Effector CD8-positive, alpha-beta T cell (primary cell): ENCODE results near the gene ANP32B.
"Not testable (repeated sequence)": the region's sequence is repeated elsewhere in the genome, so short reads cannot be mapped to it uniquely, and the experiment has no call there.

Experiments
- DNase-seq: peaks from one replicate; lab custom pipeline; 2025; lab: John Stamatoyannopoulos, UW

Gene ANP32B

DNA sequence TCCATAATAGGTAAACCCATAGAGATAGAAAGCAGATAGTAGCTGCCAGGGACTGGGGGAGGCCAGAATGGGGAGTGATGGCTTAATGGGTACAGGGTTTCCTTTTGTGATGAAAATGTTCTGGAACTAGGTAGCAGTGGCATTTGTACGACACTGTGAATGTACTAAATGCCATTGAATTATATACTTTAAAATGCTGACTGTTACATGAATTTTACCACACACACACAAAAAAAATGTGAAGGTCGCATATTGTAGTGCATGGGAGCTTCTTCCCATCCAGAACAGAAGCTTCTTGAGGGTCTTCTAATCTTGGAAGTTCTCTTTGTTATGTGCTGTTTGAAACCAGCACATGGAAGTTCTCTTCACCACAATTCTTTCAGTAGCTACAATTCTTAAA lies 19.9 kb upstream of the ANP32B start:
- no peak for DNase-seq

DNA sequence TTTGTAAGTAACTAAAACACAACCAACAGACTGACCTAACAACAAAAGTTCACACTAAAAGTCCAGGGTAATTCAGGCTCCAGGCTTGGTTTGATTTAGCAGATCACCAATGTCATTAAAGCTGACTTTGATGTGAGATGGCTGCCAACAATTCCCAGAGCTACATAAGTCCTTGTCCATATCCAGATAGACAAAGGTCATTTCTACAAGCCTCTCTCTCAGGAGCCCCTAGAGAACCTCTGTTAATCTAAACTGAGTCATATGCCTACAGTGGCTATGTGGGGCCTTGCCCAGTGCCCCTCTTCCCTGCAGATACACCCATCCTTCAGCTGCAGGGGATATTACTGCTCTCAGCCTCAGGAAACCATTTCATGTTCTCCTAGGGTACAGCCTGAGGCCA lies 18.2 kb upstream of the ANP32B start:
- DNase-seq: no peak

DNA sequence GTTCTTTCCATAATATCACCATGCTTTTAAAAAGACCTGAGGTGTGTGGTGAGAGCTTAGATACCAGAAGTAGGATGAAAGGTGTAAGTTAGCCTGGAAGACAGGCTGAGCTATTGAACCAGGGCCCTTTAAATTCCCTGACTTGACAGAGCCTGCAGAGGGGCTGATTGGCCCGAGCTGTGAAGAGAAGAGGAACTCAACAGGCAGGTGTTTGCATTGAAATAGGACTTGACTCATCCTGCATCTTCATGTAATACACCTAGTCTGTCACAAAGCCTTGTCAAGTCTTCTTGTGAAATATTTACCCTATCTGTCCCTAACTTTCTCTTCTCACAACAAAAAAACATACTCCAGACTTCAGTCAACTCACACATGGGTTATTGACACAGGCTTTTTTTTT lies 16.6 kb upstream of the ANP32B start:
- no peak for DNase-seq

DNA sequence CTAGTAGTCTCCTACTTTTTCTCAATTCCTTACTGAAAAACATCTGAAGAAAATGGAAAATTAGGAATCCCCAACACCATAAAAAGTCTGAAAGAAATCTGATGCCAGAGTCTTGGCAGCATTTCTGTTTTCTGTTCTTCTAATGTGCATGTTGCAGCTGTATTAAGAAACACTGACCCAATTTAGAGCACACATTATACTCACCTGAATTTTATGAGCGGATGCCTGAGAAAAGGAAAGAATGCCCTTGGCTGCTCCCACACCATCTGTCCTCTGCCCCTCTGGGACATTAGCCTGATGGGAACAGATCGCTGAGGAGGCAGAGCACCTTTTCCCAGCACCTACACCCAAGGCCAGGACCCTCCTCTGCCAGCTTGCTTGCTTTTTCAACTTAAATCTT lies 14.1 kb upstream of the ANP32B start:
- no peak for DNase-seq

DNA sequence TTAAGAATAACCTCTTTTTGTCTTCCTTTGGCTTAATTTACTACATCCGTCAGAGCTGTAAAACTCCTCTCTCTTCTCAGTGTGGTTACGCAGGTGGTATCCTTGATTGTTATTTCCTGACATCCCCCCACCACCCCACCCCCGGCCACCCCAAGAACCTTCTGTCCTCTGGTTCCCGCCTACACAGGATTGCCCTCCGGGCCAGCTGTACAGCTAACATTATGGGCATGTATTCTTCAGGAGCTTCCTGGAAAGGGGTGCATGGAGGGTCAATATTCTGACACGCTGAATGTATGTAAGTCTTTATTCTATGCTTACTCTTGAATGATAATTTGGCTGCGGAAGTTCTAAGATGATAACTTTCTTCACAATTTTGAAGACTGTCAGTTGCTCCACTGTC lies 13.0 kb upstream of the ANP32B start:
- DNase-seq: no peak

DNA sequence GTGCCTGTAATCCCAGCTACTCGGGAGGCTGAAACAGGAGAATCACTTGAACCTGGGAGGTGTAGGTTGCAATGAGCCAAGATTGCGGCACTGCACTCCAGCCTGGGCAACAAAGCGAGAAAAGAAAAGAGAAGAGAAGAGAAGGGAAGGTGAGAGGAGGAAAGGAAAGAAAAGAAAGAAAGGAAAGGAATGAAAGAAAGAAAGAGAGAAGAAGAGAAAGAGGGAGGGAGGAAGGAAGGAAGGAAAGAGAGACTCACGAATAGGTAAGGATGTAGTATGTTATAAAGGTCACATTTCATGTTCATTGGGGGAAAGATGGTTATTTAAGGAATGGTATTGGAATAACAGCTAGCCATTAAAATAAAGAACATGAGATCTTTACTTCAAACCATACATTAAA lies 10.4 kb upstream of the ANP32B start:
- no peak for DNase-seq

DNA sequence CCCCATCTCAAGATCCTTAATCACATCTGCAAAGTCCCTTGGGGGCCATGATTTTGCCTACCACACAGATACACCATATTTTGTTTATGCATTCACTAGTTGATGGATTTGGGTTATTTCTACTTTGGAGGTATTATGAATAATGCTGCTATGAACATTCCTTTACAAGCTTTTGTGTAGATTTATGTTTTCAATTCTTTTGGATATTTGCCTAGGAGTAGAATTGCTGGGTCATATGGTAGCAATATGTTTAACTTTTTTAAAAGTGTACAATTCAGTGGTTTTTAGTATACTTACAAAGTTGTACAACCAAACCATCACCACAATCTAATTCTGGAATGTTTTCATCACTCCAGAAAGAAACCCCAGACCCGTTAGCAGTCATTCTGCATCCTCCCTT lies 7.8 kb upstream of the ANP32B start:
- DNase-seq: no peak

DNA sequence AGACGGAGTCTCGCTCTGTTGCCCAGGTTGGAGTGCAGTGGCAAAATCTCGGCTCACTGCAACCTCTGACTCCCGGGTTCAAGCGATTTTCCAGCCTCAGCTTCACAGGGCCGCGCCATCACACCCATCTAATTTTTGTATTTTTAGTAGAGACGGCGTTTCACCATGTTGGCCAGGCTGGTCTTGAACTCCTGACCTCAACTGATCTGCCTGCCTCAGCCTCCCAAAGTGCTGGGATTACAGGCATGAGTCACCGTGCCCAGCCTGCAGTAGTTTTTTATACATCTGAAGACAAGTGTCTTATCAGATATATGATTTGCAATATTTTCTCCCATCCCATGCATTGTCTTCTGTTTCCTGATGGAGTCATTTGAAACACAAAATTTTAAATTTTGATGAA lies 6.5 kb upstream of the ANP32B start:
- not testable (repeated sequence) for DNase-seq

DNA sequence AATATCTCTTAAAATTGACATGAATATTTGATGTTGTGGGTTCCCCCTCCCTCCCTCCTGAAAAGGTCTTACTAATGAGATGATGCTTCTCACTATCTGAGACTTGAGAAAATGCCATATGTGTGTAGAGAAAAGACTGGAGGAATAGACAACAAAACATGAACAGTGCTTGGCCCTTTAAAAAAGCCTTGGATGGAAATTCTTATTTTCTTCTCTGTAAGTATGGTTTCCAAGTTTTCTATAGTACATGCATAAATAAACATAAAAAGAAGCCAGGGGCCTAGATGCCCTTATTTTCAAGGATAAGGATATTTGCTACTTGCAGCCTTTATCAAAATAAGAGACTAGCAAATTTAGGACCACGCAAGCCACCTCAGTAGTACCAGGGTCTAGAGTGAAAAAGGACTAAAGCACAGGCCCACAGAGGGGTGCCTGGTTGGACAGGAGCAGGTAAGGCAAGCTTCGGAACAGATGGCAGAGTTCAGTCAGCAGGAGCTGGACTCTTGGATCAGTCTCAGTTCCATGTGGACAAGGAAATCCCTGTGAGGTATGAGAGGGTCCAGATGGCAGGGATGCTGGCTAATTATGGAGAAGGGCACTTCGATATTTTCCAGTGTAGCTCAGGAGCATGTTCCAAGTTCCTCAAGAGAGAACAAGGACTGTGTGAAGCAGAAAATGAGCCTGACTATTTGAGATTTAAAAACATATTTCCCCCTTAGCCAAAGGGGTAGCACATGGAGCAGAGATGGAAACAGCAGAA lies 4.6 kb upstream of the ANP32B start:
- no peak for DNase-seq

DNA sequence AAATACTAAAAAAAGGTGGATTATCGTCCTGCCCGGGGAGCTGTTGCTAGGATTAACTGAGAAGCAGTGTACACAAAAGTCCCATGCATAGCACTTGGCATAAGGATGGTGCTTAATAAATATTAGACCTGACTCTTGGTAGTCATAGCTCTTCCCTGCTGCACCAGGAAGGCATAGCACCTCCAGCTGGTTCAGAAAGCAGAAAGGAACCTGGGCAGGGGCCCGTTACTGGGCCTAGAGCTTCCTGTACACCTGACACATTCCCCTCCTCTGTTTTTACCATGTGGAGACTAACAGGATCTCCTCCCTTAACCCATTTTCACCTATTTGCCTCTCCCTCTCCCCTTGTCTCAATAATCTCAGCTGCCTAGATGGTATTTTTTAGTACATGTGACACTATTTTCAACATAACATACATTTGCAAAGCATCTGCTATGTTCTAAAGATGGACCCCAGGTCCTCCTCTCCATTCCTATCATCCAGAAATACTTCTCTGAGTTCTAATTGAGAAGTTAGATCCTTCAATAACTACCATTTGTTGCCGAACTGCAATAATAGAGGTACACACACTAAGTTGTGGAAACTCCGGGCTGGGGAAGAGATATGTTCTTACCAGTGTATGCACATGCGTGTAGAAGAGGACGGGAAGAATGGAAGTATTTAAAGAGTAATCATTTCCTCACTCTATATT lies 3.2 kb upstream of the ANP32B start:
- no peak for DNase-seq

DNA sequence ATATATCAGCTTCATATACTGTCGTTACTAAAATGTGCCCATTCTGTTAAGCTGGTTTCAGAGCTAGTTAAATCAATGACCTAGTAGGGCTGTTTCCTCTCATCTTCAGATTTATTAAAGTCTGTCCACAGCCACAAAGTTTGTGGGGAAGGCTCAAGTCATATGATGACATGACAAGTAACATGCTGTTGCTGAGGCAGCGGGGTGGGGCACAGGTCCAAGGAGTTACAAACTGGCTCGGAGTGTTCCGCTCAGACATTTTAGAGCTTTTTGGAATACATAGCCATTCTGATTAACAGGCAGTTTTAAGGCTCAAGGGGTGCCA lies 2.7 kb upstream of the ANP32B start:
- DNase-seq: no peak

DNA sequence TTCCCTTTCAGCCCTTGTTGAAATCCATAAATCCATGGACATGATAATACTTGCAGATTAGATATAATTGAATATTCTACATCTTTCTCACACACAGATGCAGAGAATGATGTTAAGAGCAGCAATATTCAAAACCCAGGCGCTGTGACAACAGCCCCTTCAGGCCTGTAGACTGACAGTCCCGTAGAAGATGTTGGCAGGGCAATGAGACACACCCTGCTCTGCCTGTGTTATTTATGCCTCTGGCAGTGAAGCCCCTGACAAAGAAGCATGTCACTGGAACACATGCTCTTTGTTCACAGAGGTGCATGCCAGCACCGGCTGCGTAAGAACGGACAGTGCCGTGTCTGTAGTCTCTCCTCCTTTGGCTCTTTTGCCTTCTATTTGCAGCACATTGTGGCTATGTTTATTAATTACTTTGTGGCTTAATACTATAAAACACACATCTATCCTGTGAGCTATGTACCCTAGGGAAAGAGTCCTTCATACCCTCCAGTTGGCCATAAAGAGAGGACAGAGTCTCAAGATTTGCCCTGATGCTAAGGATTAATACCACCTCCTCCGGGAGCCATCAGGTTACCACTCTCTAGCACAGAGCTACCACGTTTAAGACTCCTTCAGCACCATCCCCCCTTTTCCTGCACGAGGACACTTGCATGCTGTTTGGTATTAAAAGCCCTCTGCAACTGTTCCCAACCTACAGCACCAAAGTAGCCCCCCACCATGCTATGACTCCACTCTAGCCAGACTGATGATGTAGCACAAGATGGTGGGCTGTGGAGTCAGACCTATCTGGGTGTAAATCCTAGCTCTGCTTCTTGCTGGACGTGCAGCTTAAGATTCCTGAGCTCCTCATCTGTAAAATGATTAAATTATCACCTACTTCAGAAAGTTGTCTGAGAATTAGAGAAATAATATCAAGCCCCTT lies 2.0 kb upstream of the ANP32B start:
- no peak for DNase-seq

DNA sequence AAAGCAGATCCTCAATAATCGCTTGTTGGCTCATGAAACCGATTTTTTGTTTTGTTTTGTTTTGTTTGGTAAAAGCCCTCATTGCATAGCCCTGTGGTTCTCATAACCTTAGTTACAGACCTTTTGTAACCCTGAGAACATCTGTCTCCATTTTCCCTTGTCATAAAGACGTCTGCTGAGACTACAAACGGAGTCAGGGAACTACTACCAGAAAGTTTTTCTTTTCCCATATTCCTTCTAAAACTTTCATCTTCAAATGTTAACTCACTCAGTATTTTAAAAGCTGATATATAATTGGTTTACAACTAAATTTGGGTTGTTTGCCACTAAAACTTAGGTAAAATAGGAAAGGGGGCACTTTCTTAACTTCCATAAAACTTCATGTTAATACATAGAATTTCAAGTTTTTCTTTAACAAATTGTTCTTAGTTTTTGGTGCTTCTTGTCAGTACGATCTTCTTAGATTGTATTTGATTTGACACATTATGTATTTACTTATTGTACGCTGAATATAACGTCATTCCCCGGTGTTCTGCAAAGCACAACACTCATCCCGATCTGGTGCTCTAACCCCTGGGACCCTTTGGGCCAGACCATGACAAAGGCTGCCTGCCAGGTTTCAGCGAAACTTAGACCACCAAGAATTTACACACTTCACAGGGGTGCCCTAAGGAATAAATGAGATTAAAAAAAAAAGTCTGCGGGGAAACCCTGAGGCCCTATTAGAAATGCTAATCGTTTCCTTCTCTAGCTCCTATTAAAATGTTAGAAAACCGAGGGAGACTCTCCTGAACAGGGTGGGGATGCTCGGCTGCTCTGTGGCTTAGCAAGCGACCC lies 1.1 kb upstream of the ANP32B start:
- DNase-seq: no peak

DNA sequence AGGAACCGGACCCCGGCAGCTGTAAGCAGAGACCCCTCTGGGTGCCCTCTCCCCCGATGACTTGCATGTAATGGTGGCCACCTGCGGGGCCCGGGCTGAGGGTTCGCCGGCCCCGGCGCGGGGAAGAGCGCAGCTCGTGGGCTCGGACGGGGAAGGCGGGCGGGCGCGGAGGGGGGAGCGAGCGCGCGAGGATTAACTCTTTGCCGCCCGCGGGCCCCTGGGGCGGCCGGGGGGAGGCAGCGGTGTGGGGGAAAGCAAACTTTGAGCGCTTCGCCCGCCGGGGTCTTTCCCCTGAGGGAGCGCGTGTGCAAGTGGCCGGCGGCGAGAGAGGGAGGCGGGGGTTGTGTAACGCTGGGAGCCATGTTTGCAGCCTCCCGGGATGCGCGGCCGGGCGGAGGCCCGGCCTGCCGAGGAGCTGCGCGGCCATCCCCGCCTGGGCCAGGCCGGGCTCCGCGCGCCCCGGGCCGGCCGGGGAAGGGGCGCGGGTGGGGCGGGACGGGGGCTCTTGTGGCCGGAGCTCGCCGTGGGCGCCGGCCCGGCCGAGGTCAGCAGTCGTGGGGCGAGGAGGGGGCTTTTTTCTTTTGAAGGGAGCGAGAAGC lies 547 bp downstream of the ANP32B start:
- DNase-seq: peak; percentile 52

DNA sequence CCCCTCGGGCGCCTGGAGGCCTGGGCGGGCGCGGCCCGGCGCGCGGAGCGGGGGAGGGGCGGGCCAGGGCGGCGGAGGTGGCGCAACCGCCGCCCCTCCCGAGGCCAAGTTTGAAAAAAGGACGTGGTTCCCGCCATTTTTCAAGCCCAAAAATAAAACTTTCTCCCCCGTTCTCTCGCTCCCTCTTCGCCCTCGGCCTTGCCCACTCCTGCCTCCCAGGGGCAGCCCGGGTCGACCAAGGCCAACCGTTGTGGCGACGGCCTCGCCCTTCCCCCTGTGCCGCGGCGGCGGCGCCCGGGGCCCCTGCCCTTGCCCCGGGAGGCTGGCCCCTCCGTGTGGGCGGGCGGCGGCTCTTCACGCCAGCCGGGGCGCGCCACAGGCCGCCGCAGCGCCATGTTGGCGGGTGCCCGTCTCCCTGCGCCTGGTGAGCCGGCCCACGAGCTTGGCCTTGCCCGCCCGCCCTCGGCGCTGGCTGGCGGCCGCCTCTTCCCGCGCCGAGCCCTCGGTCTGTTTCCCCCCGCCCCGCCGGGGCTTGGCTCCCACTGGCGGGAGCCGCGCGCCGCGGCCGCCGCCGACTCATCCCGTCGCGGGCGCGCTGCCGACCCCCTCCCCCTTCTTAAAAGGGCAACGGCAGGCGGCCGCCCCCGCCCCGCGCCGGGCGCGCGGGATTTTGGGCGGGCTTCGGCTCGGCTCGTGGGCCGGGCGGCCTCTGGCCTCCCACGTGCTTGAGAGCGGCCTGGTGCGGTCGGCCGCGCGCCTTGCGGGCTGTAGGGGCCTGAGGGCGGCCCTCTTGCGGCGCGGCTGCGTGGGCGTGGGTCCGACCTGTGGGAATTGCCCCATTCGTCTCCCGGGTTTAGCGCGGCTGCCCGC lies 1.3 kb downstream of the ANP32B start:
- peak; percentile 60 for DNase-seq

DNA sequence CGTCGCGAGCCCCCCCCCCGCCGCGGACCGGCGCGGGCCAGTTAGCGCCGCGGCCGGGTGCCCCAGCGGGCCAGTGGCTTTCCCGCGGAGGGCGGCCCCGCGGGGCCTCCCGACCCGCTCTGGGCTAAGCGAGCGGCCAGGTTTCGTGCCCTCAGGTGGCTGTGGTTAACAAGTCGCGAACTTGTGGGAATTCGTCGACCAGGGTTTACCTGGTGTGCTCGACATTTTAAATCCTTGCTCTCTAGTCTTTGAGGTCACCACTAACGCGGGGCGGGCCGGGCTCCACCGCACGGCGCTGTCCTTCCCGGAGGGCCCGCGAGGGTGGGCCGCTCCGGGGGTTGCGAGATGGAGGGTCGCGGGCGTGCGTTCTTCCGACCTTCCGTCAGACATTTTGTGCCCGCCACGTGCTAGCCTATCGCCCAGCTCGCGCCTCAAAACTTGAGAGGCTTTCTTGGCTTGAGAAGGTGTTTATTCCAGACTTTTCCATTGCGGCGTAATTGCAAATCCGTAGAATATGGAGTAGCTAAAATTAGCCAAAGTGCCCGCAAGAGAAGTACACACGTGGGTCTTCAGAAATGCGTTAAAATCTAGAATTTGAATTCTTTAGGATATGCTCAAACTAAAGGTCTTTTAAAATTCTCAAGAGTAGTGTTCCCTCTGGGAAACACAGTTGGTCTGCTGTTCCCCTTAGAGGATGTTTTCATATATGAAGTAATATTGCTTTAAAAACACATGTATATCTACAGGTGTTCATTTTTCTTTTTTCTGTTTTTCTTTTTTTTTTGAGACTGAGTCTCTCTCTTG lies 2.1 kb downstream of the ANP32B start:
- DNase-seq: peak; percentile 34

DNA sequence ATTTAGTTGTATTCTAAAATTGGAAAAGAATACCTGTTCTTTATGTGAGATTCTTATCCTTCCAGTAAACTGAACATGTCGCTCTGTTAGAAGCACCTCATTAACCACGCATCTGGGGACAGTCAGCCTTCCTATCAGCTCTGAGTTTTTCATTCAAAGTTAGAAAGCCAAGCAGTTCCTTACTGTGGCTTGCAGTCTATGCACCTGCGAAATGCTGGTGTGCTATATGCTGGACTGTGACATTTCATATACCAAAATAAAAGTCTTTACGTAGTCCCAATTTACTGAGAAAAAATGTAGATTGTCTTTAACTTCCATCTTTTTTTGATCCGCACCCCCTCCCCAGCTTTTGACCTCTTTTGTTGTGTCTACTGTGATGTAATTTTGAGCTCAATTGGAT lies 4.3 kb downstream of the ANP32B start:
- no peak for DNase-seq

DNA sequence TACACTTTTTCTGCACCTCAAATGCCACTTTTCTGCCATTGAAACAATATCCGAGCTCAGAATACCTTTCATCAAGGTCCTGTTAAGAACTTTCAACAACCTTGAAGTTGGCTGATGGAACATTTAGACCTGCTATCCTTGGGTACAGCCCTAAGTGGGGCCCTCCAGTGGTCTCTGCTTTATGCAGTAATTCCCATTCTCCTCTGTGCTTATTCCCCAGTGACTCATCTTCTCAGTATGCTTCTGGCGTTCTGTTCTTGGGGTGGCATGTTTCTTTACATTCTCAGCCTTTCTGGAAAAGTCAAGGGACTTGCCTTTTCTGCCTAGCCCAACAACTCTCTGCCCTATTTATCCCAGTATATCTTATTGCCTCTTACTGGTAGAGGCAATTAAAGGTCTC lies 7.1 kb downstream of the ANP32B start:
- DNase-seq: no peak

DNA sequence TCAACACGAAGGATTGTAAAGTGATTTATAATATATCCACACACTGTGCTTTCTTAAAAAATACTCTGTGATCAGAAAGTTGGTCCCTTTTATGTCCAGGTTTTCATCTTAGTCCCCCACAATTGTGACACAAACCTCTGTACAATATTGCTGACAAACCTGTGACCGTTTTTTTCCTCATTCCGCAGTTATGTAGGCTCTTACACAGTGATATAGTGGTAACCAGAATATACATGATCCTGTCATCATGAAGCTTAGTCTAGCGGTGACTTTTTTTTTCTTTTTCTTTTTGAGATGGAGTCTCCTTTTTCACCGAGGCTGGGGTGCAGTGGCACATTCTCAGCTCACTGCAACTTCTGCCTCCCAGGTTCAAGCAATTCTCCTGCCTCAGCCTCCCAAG lies 8.7 kb downstream of the ANP32B start:
- no peak for DNase-seq

DNA sequence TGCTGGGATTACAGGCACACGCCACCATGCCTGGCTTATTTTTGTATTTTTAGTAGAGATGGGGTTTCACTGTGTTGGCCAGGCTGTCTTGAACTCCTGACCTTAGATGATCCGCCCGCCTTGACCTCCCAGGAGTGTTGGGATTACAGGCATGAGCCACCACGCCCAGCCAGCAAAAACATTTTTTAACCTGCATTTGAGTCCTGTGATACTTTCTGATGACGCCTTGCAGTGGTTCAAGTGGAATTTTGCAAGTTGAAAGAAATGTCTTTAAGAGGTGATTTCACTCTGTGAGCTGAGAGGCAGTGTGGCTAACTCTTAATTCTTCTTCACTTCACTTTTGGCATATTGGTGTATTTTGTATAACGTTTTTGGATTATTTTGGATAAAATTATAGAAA lies 9.1 kb downstream of the ANP32B start:
- no peak for DNase-seq
